ENCODE results near the gene TMEM163. TPM values are rescaled to one million over a fixed set of nuclear protein-coding genes. Genes with fewer than 3 reads are reported as not detected.

Gene TMEM163
- total RNA-seq, 1 donor from 2014 or later: not detected

GRCh38 chr2:134722728-134723127, 3.9 kb upstream of the TMEM163 start:
- DNase-seq (ENCODE audit: extremely low spot score, unreplicated experiment): no peak
- H3K4me1 Mint-ChIP-seq (ENCODE audit: unreplicated experiment): peaks cover 8% of the 10 kb centered on the region
- no peak overlapping the region for H3K27ac Mint-ChIP-seq (ENCODE audit: unreplicated experiment)
- no peak for TF ChIP-seq CTCF (IDR thresholded peaks at IDR 0.05)
- no peaks in the 10 kb centered on the region for H3K9me3 Mint-ChIP-seq (ENCODE audit: unreplicated experiment)
- H3K36me3 Mint-ChIP-seq (ENCODE audit: unreplicated experiment): no peaks in the 10 kb centered on the region
- H3K4me3 Mint-ChIP-seq (ENCODE audit: unreplicated experiment): no peak overlapping the region
- H3K27me3 Mint-ChIP-seq (ENCODE audit: unreplicated experiment): peaks cover 47% of the 10 kb centered on the region

GRCh38 chr2:134721596-134721995, 2.8 kb upstream of the TMEM163 start:
- Mint-ChIP-seq H3K27me3 (ENCODE audit: unreplicated experiment) (peaks cover 56% of the 10 kb centered on the region), H3K4me1 (ENCODE audit: unreplicated experiment) (peaks cover 13% of the 10 kb centered on the region), H3K9me3 (ENCODE audit: unreplicated experiment) (no peaks in the 10 kb centered on the region), H3K36me3 (ENCODE audit: unreplicated experiment) (no peaks in the 10 kb centered on the region), H3K27ac (ENCODE audit: unreplicated experiment) (no peak overlapping the region), H3K4me3 (ENCODE audit: unreplicated experiment) (no peak overlapping the region)
- TF ChIP-seq CTCF (IDR thresholded peaks at IDR 0.05): no peak
- DNase-seq (ENCODE audit: extremely low spot score, unreplicated experiment): no peak

GRCh38 chr2:134718023-134718816, 580 bp downstream of the TMEM163 start:
- peak overlapping the region; percentile 72 for H3K4me3 Mint-ChIP-seq (ENCODE audit: unreplicated experiment)
- no peak for TF ChIP-seq CTCF (IDR thresholded peaks at IDR 0.05)
- peaks cover 84% of the 10 kb centered on the region for H3K27me3 Mint-ChIP-seq (ENCODE audit: unreplicated experiment)
- H3K9me3 Mint-ChIP-seq (ENCODE audit: unreplicated experiment): no peaks in the 10 kb centered on the region
- peaks cover 13% of the 10 kb centered on the region for H3K4me1 Mint-ChIP-seq (ENCODE audit: unreplicated experiment)
- H3K36me3 Mint-ChIP-seq (ENCODE audit: unreplicated experiment): no peaks in the 10 kb centered on the region
- no peak overlapping the region for H3K27ac Mint-ChIP-seq (ENCODE audit: unreplicated experiment)
- DNase-seq (ENCODE audit: extremely low spot score, unreplicated experiment): no peak

- H3K36me3 Mint-ChIP-seq (ENCODE audit: unreplicated experiment): no peaks in the 10 kb centered on the region
- no peak for DNase-seq (ENCODE audit: extremely low spot score, unreplicated experiment)
- peak overlapping the region; percentile 56 for H3K4me3 Mint-ChIP-seq (ENCODE audit: unreplicated experiment)
- no peak for TF ChIP-seq CTCF (IDR thresholded peaks at IDR 0.05)
- no peaks in the 10 kb centered on the region for H3K9me3 Mint-ChIP-seq (ENCODE audit: unreplicated experiment)
- H3K4me1 Mint-ChIP-seq (ENCODE audit: unreplicated experiment): peaks cover 13% of the 10 kb centered on the region
- H3K27ac Mint-ChIP-seq (ENCODE audit: unreplicated experiment): no peak overlapping the region
- peaks cover 86% of the 10 kb centered on the region for H3K27me3 Mint-ChIP-seq (ENCODE audit: unreplicated experiment)
These were observed 1.3 kb downstream of the TMEM163 start for GRCh38 chr2:134717286-134718022.

- Mint-ChIP-seq H3K9me3 (ENCODE audit: unreplicated experiment) (no peaks in the 10 kb centered on the region), H3K27ac (ENCODE audit: unreplicated experiment) (no peak overlapping the region), H3K4me3 (ENCODE audit: unreplicated experiment) (no peak overlapping the region), H3K36me3 (ENCODE audit: unreplicated experiment) (no peaks in the 10 kb centered on the region), H3K27me3 (ENCODE audit: unreplicated experiment) (peaks cover 86% of the 10 kb centered on the region), H3K4me1 (ENCODE audit: unreplicated experiment) (peaks cover 13% of the 10 kb centered on the region)
- no peak for DNase-seq (ENCODE audit: extremely low spot score, unreplicated experiment)
- TF ChIP-seq CTCF (IDR thresholded peaks at IDR 0.05): no peak
These were observed 2.0 kb downstream of the TMEM163 start for GRCh38 chr2:134716721-134717243.
